Measurements from ENCODE around the gene CACNA1I.
A peak's percentile ranks its signal among the peaks of the same experiment; 100 is the strongest.

- TF ChIP-seq, protein P1, sequence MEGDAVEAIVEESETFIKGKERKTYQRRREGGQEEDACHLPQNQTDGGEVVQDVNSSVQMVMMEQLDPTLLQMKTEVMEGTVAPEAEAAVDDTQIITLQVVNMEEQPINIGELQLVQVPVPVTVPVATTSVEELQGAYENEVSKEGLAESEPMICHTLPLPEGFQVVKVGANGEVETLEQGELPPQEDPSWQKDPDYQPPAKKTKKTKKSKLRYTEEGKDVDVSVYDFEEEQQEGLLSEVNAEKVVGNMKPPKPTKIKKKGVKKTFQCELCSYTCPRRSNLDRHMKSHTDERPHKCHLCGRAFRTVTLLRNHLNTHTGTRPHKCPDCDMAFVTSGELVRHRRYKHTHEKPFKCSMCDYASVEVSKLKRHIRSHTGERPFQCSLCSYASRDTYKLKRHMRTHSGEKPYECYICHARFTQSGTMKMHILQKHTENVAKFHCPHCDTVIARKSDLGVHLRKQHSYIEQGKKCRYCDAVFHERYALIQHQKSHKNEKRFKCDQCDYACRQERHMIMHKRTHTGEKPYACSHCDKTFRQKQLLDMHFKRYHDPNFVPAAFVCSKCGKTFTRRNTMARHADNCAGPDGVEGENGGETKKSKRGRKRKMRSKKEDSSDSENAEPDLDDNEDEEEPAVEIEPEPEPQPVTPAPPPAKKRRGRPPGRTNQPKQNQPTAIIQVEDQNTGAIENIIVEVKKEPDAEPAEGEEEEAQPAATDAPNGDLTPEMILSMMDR (IDR thresholded peaks at IDR 0.05): peak; percentile 91 to 98 (median 96)
- TF ChIP-seq POLR2AphosphoS5 (IDR thresholded peaks at IDR 0.05) (no peak), POLR2A (IDR thresholded peaks at IDR 0.05) (no peak)
Measured at GRCh38 chr22:39534591-39535356, 35.8 kb upstream of the CACNA1I start.
